Middle frontal gyrus (tissue), 1 donor: Measurements from ENCODE around the gene DCLK2.

Experiments used
- DNase-seq: peaks from one replicate; pipeline ENCODE4 v3.0.0-alpha.2; 2015; ENCODE audit warnings: low spot score; ENCODE audit errors: extremely low spot score

DCLK2 gene

GRCh38 chr4:150078041-150078578, at the start of gene DCLK2:
TSS of gene DCLK2 (plus strand) at chr4:150078445. CDS start at chr4:150079028, 583 bp downstream.
- DNase-seq: peak; percentile 58

GRCh38 chr4:150032541-150032940, 45.7 kb upstream of the DCLK2 start:
- DNase-seq: no peak

- no peak for DNase-seq
Measured at GRCh38 chr4:150033081-150033480, 45.2 kb upstream of the DCLK2 start.

DNA sequence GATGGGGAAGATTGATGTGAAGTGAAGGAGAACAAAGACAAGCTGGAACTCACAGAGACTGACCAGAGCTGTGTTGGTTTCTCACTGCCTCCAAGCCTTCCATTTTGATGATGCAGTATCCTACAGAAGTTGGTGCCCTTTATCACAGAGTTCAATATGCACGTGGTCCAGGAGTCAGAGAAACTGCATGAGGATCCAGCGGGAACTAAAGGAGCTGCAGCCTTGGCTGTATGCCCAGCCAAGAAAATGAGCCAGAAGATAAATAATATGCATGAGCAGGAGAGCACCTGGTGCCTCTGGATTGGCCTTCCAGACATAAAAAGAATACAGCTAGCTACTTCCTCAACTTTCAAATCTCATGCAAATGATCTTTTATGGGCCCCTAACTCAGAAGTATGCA, 44.3 kb upstream of the DCLK2 start:
- DNase-seq: no peak

DNA sequence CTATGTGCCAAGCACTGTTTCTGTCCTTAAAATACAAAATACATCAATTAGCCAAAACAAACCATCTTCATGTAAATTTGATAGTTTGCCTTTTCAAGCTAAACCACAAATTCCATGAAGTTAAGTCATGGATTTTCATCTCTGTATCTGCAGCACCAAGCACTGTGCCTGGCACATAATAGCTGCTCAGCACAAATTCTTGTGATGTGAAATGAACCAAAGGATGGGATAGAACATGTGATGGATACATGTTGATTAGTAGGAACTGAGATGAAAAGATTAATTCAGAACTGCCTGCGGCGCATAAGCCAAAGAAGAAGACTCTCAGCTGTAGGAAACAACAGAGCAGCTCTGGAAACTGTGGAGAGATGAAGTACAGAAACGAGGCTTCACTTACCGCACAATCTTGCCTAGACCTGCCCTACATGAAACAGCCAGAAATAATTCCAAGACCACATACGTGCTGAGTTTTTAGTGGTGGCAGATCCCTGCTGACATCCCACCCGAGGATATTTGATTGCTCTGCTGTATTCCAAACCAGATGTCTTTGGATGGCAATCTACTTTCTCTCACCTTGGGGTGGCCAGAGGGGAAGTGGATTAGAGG, 40.9 kb upstream of the DCLK2 start:
- no peak for DNase-seq

DNA sequence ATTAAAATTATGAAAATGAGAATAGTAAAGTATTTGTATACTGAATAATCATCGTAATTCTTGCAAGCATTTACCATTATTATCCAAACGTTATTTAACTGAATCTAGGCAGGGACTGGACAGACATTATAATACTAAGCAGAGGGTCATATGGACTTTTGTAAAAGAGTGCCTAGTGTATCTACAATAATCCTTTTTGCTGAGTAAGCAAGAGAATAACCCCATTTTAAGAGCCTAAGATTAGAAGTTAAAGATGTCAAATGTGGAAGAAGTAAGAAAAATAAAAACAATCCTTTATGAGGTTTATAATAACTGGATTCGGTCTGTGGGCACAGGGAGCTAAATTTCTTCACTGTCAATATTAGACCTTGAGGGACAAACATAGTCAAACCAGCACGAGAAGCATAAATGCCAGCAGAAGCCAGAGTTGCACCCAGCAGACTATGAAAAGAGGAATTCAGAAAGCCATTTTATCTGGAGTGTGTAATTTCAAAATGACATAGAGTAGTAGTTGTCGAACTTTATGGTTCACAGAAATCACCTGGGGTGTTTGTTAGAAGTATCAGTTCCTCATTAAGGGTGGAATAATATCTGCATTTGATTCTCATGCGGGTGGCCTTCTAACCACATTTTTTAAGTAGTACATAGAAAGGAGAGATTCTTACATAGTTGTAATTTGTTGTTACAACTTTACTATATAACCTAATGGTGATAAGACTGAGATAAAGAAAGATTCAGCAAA, 39.7 kb upstream of the DCLK2 start:
- DNase-seq: no peak

DNA sequence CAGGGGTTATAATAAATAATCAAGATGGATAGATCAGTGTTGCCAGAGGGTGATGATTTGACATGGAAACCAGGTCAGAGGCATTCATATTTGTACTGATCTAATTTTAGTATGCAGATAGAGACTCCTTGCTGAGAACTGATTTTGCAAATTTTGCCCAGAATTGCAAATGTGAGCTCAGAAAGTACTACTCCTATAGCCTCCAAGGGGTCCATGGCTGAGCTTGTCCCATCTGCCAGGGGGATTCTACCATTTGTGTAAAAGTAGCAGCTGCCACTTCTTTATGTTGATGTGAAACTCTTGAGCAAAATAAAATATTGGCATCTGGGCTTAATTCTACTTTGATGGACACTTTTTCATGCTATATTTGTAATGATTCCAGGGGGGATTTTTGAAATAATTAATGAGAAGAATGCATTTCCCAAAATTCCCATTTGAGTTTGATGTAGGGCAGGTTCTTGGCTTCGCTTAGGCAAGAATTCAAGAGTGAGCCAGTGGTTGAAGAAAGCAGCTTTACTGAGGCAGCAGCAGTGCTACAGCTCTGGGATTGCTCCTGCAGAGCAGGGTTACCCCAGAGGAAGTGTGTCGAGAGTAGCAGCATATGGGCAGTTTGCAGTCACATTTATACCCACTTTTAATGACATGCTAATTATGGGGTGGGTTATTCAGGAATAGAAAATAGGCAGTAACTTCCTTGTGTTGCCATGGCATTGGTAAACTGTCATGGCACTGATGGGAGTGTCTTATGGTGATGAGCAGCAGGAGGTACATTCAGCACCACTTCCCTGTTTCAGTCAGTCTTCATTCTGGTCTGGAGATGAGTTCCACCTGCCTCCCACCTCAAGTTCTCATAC, 38.7 kb upstream of the DCLK2 start:
- no peak for DNase-seq

DNA sequence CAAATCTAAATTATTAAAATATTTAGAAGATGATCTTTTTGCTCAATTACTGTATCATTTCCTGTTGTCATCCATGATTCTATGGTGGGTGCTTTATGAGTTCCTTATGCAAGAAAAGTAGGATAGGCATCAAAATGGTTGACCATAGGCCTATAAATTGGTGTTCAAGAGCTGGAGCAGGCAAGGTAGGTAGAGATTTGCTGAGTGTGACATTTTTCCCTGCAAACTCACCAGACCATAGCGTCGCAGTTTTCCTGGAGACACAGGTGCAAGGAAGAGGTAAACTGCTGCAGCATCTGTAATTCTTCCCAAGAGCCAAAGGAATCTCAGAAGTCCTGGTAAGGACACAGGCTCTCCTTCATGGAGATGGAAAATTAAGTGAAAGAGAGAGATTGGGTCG, 33.7 kb upstream of the DCLK2 start:
- DNase-seq: no peak

- DNase-seq: no peak
Measured at GRCh38 chr4:150045410-150045809, 32.8 kb upstream of the DCLK2 start.

GRCh38 chr4:150046728-150047217, 31.5 kb upstream of the DCLK2 start:
- DNase-seq: no peak

GRCh38 chr4:150047546-150047945, 30.7 kb upstream of the DCLK2 start:
- DNase-seq: no peak

DNA sequence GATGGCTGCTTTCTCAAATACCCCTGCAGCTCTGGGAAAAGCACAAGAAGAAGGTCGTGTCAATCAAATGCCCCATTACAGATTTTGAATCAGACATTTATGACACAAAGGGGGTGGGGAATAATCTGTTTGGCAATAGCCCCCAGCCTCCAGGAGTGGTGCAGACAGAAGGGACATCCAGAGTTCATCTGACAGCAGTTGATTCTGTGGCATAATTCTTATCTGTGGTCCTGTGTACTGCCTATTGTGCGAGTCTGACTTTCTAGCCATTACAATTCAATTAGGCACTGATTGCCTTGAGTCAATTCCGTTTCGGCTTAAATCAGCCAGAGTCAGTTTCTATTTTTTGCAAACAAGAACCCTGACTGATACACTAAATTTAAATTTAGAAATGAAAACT, 28.6 kb upstream of the DCLK2 start:
- DNase-seq: no peak

DNA sequence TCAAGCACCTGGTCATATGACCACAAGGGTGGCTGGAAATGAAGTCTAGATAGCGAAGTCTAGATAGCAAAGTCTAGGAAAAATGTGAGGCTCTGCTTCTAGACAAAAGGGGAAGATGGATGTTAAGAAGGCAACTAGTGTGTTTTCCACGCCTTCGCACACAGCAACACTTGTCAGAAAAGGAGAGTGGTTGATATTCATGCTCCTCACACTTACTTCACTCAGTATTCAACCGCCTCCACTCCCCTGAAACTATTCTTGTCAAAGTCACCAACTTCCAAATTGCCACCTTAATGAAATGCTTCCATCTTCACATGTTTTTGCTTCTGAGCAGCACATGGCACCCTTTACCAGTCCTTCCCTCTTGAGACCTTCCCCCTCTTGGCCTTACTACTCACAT, 27.7 kb upstream of the DCLK2 start:
- DNase-seq: no peak

DNA sequence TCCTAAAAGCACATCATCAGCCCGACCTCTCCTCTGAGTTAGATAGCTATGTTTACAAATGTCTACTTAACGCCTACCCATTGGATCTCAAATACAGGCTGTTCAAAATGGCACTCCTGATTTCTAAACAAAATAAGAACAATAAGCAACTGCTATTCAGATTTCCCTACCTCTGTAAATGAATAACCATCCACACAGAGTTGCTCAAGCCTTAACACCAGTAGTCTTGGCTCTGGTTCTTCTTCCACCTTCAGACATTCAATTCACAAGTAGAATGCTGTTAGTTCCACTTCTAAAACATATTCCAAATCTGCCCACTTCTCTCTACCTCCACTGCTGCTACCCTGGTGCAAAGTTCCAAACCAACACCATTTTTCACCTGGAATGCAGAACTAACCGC, 27.1 kb upstream of the DCLK2 start:
- DNase-seq: no peak

DNA sequence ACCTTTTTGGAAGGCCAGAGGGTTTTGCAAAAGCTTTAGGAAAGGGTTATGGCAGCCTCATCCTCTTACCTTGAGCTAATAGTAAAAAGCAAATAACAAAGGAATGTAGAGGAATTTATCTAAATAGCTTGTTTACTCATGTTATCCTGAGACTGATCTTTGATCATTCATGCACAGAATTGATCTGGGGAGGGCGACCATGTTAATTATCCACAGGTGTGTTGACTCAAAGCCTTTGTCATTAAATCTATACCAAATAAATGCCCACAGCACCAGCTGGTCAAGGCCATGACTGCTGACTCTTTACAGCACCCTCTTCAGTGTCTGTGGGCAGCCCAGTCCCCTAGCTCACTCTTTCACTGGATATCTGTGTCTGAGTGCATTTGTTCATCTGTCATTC, 22.8 kb upstream of the DCLK2 start:
- no peak for DNase-seq

GRCh38 chr4:150056569-150056968, 21.7 kb upstream of the DCLK2 start:
- DNase-seq: no peak

DNA sequence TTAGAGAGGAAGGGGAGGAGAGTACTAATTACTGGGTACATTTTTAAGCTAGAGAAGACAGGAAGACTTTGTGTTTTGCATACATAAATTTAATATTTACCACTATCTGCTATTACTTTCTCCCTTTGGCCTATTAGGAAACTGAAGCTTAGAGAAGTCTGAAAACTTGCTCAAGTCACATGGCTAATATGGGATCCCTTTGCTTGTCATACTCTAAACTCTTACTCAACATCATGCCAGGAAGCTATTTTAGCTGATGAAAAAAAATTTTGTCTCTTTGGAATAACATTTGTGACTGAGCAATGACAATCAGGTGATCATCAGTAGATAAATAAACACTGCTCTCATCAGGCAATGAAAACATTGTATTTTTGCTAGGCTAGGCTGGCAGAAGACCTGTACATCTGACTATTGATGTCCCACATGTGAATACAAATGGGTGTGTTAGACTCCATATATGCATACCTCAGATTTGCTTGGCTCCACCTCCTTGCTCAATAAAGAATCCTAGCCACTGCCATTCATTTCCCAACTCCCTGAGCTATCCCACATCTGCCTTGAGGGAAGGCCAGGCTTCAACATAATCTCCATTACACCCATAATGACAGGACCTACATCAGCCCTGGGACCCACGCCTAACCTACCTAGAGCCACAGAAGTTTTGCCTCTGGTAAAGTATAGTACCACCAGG, 17.0 kb upstream of the DCLK2 start:
- no peak for DNase-seq

GRCh38 chr4:150063128-150063527, 15.1 kb upstream of the DCLK2 start:
- no peak for DNase-seq

DNA sequence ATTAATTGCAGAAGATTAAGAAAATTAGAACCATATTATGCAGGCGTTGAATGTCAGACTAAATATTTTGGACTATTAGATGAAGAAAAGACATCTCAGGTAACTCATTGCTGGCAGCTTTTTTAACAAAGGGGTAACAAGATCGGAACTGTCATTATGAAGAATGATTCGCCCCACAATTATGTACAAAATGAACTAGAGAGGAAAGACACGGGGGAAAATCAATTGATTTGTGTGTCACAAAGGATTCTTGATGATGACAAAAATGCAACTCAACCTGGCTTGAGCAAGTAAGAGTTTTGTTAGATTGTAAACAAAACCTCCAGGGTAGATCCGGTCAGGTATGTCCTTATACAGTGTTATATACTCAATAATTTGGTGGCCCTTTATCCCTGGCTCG, 12.5 kb upstream of the DCLK2 start:
- no peak for DNase-seq

- no peak for DNase-seq
Measured at GRCh38 chr4:150067859-150068258, 10.4 kb upstream of the DCLK2 start.

DNA sequence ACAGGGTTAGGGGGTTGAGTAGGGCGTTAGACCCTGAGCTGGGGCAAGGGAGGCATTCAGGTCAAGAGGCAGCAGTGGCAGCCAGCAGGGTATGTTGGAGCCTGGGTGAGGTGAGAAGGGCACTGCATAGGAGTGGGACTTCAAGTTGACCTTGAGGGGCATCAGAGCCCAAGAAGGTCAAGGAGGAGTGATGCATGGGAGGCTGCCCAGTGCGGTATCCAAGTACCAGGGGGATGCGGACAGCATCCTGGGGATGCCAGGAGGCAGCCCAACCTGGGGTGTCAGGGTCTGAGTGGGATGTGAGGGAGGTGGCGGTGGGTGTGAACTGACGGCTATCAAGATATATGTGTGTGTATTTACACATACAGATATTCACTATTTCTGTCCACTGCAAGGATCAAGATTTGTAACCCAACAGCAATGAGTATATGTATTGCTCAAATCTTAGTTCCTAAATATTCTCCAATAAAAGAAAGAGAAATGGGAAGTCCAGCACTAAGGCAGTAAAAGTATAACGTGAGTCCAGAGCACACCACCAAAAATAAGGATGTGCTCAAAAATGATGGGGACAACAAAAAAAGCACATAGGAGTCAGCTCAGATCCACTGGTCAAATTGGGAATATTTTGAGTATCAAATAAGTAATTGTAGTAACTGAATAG, 9.8 kb upstream of the DCLK2 start:
- DNase-seq: no peak
